Midbrain (tissue), 1 donor: ENCODE results near the gene MAGEA9B.
"Not testable (repeated sequence)": the region's sequence is repeated elsewhere in the genome, so short reads cannot be mapped to it uniquely, and the experiment has no call there.

Source experiments
- DNase-seq: peaks from one replicate; lab custom pipeline; 2025; lab: John Stamatoyannopoulos, UW

The MAGEA9B gene, protein sequence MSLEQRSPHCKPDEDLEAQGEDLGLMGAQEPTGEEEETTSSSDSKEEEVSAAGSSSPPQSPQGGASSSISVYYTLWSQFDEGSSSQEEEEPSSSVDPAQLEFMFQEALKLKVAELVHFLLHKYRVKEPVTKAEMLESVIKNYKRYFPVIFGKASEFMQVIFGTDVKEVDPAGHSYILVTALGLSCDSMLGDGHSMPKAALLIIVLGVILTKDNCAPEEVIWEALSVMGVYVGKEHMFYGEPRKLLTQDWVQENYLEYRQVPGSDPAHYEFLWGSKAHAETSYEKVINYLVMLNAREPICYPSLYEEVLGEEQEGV

DNA sequence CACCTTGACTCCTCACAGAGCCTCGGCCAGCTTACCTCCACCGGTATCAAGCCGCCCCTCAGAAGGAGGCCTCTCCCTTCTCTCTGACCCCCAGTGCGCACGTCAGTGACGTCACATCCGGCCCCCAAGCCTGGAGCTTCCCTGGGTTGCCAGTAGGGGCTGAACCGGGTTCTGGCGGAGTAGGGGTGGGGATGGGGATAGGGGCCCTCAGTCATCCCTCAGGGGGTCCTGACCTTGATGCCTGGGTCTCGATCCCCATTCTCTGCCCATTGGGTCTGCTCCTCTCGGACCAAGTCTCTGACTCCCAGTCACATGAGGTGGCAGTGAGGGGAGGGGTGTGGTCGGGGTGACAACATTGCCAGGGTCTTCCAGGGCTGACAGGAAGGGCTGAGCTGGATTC, at the start of gene MAGEA9B:
Gene MAGEA9B (minus strand): TSS at position 101 of the 400 bp plus-strand sequence. CDS start 4,280 bp downstream, outside the sequence.
- not testable (repeated sequence) for DNase-seq

DNA sequence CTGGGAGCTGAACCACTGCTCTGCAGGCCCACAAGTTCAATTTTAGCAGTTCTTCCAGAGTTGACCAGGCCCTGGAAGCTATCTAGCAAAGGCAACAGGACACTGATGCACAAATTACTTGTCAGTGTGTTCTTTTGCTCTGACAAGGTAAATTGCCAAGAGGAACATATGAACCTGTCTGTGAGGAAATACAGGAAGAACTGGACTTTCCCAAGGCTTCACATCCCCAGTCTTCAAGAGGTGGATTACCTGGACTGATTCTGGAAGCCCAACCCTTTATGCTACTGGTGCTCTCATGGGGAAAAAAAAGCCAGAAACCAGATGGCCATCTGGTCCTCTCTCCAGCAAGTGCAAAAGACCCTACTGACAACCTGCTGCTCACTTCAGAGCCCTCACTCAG, 46.3 kb upstream of the MAGEA9B start:
- DNase-seq = no peak

DNA sequence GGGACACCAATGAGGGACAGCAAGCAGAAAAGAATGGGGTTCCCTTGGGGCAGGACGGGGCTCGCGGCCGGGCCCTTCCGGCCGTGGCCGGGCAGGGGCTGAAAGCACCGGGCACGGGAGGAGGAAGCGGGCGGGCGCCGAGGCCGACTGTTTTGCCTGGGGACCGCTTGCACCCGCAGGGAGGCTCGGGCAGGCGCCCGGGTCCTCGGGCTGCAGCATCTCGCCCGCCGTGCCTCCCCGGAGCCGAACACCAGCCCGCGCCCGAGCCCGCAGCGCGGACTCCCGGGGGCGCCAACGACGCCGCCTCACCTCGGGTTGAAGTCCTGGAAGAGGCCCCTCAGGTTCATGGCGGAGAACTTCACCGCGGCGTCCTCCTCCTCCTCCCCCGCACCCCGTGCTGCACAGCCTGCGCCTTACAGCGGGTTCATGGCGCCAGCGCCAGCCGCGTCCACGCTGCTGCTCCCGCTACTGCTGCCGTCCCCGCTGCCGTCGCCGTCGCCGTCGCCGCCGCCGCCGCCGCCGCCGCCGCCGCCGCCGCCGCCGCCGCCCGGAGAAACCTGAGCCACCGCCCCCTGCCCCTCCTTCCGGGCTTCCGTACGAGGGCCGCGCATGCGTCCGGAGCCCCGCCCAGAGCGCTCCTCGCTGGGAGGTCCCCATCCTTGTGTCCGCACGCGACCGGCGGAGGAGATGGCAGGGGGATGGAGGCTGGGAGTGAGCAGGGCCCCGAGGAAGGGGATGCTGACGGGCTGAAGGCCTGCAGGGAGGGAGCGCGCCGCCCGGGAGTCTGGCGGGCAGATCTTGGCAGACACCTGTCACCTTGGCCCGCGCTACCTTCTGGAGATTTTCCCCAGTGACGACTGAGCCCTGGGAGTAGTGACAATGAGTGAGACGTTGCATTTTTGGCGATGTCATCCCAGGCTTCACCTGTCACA, 44.2 kb upstream of the MAGEA9B start, which contains the start of gene TMEM185A:
Gene TMEM185A (minus strand): TSS at position 559 of the 932 bp plus-strand sequence. CDS start 212 bp downstream, at position 347.
- peak; percentile 37 for DNase-seq

DNA sequence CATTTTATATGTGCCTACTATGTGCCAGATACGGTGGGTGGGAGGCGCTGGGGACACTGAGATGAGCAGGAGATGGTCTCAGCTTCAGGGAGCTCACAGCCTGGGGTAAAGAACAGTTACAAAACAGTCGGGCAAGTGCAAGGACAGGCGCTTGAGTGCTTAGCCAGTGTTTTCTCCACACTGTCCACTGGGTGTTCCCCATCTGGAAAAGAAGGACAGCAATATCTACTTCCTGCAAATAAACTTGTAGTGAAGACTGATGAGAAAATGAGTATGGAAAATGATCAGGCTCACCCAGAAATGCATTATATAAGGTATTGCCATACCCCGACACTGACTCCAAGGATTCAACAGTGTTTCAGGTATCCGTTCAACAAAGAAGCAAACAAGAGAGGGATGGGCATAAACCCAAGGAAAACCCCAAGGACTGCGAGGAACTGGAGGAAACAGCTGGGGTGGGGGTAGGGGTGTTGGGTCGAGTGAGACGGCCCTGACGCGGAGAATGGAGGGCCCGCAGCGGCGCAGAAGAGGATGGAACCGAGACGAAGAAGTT, 43.5 kb upstream of the MAGEA9B start:
- peak; percentile 4 for DNase-seq

DNA sequence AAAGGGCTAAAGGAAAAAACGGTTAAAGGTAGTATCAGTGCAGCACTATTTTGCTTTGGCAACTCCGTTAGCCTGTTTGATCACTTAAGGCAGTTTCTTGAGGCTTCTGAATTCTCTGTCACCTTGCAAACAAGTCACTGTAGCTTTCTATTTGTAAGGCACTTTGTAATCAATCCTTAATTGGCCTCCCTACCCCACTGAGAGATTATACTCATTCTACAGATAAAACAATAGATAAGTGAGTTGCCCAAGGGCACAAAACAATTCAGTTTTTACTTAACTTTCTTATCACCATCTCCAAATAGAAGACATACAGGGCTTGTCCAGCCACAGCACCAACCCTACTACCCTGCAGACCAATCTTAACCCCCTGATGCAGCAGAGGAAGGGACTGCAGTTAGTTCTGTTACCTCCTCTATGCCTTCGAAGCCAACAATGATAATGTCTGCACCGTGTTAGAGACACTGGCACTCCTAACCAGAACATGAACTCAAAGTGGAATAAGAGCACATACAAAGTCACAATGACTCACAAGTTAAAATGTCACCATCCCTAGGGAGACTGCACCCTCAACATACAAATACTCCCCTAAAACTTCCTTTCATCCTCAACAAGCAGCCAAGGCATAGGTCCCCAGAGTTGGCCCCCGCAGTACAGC, 42.6 kb upstream of the MAGEA9B start:
- no peak for DNase-seq

DNA sequence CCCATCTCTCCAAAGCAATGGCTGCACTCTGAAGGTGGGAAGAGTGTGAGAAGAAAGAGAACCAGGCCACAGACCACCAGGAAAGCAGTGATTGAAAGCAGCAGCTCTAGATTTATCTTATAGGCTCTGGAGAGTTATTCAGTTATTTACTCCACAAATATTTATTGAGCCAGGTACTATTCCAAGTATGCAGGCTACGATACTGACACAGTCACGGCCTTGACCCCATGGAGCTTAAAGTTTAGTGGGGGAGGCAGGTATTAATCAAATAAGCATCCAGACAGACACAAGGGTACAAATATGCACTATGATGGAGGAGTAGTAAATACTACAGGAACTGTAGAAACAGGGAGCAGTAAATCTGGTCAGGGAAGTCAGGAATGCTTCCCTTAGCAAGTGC, 41.5 kb upstream of the MAGEA9B start:
- no peak for DNase-seq

DNA sequence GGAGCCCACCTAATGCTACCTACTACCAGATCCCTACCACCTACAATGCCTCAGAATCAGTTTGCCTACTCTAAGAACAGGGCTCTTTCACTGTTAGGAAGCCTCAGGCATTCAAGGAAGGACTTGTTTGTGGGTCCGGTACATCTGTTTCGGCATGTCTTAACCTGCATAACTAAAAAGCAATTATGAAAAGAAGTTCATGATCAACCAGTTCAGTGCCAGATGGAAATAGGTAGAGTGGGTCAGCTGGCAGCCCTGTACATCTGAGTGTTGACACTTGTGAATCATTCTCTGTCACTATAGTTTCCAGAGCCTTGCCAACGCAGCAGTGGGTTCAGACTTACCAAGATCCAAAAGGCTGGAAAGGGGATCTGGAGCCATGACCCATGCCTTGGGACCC, 41.0 kb upstream of the MAGEA9B start:
- DNase-seq = no peak

DNA sequence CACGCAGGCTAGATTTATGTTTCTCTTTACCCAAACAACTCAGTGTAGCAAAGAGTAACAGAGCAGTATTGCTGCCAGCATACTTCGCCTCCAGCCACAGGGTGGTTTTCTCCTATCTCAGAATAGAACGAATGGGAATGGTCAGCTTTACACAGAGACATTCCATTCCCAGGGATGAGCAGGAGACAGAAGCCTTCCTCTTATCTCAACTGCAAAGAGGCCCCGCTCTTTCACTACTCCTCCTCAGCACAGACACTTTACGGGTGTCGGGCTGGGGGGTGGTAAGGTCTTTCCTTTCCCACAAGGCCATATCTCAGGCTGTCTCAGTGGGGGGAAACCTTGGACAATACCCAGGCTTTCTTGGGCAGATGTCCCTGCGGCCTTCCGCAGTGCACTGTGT, 39.6 kb upstream of the MAGEA9B start:
- not testable (repeated sequence) for DNase-seq

DNA sequence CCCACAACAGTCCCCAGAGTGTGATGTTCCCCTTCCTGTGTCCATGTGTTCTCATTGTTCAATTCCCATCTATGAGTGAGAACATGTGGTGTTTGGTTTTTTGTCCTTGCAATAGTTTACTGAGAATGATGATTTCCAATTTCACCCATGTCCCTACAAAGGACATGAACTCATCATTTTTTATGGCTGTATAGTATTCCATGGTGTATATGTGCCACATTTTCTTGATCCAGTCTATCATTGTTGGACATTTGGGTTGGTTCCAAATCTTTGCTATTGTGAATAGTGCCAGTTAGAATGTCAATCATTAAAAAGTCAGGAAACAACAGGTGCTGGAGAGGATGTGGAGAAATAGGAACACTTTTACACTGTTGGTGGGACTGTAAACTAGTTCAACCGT, 32.4 kb upstream of the MAGEA9B start:
- DNase-seq = not testable (repeated sequence)

DNA sequence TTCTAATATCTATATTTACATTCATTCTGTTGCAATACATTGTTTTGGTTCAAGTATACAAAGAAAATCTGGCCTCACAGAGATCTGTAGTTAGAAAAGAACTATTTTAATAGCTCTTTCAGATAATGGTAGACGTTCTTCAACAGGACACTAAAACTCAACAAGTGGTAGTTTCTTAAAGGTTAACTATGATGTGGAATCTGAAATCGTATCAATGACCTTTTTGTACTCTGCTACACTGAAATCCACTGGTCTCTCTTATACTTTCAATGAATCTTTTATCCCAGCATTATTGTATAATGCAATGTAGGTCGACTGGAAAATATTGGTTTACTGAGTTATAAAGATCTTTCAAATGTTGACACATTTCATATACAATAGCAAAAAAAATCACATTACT, 31.6 kb upstream of the MAGEA9B start:
- DNase-seq = no peak

DNA sequence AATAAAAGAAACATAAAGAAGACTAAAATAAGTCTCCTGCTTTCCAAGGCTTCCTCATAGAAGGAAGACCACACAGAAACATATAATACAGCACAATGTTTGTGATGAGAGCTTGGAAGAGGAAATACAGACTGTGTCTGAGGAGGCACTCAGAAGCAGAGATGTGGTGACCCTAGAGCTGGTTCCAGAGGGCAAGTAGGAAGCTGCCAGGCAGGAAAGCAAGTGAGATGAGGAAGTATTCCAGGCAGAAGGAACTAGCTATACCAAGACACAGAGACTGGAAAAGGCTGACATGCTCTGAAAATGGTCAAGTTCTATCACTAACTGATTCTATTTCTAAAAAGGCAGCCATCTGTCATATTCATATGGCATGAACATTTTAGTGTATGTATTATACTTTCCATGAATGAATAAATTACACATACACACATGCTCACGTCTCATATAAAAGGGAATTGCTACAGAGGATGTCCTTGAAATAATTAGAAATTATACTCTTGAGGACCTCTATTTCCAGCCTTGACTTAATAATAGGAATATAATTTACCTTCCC, 24.4 kb upstream of the MAGEA9B start:
- DNase-seq = no peak

DNA sequence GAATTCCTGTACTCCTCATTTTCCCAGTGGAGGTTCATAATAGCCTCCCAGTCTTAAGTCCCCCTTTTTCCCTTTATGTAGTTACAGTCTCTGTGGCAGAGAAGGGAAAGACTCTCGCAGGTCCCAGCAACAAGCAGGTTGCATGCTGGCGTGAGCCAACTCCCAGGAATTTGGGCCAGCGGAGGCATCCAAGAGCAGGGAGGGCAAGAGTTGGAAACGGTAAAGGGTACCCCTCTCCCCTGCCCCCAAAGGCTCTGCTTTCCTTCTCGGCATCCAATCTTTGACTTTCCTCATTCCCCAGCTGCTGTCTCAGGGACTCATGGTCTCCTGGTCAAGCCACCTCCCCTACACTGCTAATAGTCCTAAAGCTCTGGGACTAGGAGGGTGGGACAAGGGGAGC, 23.3 kb upstream of the MAGEA9B start:
- DNase-seq = no peak

DNA sequence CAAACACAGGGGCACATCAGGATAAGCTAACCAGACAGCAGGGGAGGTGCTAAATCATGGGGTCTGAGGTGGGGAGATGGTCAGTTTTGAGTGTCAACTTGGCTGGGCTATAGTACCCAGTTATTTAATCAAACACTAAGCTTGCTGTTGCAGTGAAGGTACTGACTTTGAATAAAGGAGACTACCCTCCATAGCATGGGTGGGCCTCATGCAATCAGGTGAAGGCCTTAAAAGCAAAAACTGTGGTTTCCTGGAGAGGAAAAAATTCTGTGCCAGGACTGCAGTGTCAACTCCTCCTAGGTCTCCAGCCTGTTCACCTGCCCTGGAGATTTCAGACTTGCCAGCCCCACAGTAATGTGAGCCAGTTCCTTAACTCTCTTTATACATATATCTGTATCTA, 20.4 kb upstream of the MAGEA9B start:
- DNase-seq = no peak

DNA sequence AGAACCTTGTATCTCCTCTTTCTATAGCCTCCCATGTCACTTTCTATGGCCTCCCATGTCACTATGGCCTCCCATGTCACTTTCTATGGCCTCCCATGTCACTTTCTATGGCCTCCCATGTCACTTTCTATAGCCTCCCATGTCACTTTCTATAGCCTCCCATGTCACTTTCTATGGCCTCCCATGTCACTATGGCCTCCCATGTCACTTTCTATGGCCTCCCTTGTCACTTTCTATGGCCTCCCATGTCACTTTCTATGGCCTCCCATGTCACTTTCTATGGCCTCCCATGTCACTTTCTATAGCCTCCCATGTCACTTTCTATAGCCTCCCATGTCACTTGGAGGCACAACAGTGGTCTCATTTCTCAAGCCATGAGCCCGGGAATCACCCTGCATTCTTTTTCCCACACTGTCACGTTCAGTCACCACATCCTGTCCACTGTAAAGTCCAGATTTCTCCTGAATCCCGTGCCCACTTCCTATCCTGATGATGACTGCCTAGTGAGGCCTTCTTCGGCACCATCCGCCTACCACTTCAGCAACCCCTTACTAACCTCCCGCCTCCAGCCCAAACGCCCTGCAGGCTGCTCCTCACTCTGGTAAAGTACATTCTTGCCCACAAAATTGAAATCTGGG, 18.1 kb upstream of the MAGEA9B start:
- DNase-seq = not testable (repeated sequence)

DNA sequence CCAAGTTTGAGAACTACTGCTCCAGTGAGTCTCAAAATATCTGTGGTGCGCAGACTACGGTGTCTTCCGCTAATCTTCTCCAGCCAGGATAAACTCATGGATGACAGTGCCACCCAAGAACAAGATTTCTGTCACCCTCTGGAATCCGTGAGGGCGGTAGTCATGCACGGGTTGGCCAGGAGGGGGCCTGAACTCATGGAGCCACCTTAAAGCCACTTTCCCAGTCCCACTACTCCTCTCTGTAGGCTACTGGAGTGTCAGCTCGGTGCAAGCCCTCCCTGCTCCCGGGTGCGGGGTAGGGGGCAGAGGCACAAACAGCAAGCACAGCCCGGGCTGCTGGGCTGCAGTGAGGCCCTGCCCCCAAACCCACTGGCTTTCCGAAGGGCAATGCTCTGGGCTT, 11.3 kb upstream of the MAGEA9B start:
- DNase-seq = not testable (repeated sequence)

DNA sequence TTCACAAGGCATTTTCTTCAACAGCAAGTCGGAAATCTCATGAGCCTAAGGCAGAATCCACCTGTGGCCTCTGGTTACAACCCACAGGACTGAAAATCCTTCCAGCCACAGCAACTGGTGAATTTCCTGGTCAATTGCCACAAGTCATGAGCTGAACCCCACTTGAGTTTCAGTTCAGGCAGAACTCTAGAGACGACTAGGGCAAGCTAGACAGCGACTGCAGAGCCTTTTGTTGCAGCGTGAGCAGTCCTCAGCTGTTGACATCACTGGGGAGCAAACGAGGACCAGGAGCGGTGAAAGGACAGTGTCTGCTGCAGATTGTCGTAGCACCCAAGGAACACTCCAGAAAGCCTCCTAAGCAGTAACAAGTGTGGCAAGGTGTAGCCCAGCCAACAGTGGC, 8.7 kb upstream of the MAGEA9B start:
- not testable (repeated sequence) for DNase-seq

DNA sequence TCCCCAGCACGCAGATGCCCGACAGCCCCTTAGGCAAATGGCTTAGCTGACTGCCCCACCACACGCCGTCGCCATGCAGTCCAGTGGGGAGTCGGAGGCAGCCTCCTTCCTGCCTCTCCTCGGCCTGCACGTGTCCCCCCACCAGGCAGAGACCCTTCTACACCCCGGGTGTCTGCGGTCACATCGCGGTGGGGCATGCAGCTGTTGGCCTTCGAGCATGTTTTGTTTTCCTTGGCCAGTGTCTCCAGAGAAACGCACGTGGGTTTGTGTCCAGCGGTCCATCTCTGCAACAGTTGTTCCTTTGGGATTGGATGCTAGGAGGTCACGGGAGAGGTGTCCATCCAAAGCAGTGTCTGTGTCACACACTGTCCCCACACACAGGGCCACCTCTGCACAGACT, 8.0 kb upstream of the MAGEA9B start, which contains the start of gene HSFX2:
Gene HSFX2 (minus strand): TSS at position 101 of the 400 bp plus-strand sequence. CDS start 614 bp downstream, outside the sequence.
- not testable (repeated sequence) for DNase-seq

DNA sequence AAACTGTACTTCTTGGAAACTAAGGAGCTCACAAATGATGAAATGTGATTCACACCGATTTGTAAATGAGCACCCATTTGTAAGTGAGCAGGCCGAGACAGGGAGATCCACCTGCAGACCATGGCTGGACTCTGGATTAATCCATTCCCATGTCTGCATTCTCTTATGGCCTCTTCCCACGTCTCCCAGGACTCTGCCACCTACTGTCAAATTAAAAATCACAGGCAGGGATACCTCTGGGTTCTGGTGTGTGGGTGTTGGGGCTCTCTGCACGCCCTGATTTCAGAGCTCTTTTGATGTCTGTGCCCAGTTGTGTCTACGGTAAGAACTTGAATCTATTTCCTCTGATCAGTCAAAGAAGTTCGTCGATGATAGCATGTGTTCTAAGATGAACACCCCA, 3.7 kb upstream of the MAGEA9B start:
- not testable (repeated sequence) for DNase-seq

DNA sequence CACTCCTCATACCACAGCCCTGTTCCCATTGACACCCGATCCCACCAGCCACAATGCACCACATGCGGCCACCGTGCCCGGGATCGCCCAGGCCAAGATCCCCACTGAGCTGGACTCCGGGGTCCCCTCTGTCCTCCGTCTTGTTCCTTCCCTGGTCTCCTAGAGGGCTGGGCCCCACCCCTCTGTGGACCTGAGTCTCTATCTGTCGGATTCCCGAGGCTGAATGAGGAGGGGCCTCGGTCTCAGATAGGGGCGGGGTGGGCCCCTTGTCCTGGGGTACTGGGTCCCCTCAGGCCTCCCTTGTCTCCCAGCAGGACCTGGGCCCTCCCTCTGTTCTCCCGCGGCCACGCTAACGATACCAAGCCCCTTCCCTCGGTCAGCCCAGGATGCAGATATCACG, 1.6 kb downstream of the MAGEA9B start:
- not testable (repeated sequence) for DNase-seq

DNA sequence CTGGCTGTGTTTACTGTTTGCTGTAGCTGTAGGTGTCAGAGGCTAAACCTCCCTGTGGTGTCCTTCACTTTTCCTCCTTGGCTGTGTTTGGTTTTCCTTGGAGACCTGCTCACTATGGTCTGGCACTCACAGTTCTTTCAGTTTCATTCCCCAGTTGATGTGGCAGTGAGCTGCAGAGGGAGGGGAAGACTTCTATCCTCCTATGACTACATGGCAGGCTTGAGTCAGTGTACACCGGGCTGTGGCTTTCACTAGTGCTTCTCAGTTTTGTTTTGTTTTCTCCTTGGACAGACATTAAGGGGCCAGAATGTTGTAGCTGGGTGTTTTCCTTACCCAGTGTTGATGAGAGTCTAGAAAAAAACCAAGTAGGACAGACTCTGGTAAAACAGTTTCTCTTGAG, 13.8 kb downstream of the MAGEA9B start:
- not testable (repeated sequence) for DNase-seq

DNA sequence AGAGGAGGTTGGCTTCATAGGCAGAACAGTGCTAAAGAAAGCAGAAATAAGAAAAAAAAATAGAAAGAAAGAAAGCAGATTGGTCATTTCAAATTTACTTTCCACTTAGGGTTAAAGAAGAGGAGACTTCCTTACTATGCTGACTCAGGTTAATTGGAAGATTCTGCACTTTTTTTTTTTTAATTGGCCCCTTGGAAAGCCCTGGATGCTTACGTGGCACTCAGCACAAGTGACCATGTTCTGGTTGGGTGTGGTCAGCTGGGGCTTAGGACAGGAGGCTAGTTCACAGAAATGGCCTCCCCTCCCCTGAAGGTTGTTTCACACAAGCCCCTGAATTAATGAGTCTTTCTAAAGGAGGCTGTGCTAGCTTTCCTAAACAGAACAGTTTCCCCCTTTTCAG, 14.5 kb downstream of the MAGEA9B start:
- no peak for DNase-seq
